HG03025 (cell line): Measurements from ENCODE around the gene HPD.

Experiments
- ATAC-seq: cut with Tn5 transposase; IDR thresholded peaks from one replicate; pipeline ENCODE4 v1.9.1; 2021; ENCODE audit warnings: mild to moderate bottlenecking, moderate library complexity; ENCODE audit not compliant: unreplicated experiment, low FRiP score

Gene HPD

GRCh38 chr12:121829250-121829918 lies 29.3 kb downstream of the HPD start:
- ATAC-seq: no peak

GRCh38 chr12:121828826-121829225 lies 29.8 kb downstream of the HPD start:
- ATAC-seq: no peak

GRCh38 chr12:121828306-121828705 lies 30.4 kb downstream of the HPD start:
- no peak for ATAC-seq

- no peak for ATAC-seq
Measured at GRCh38 chr12:121827351-121828099, 31.1 kb downstream of the HPD start.

GRCh38 chr12:121826318-121827150 lies 32.1 kb downstream of the HPD start:
- no peak for ATAC-seq

- ATAC-seq: no peak
Measured at GRCh38 chr12:121825041-121825523, 33.6 kb downstream of the HPD start.

- no peak for ATAC-seq
Measured at GRCh38 chr12:121823727-121824115, 34.9 kb downstream of the HPD start.

GRCh38 chr12:121823101-121823726 lies 35.4 kb downstream of the HPD start:
- no peak for ATAC-seq

- ATAC-seq: no peak
Measured at GRCh38 chr12:121822393-121823100, 36.1 kb downstream of the HPD start.

- ATAC-seq: no peak
Measured at GRCh38 chr12:121820056-121820455, 38.6 kb downstream of the HPD start.

GRCh38 chr12:121819212-121819949 lies 39.3 kb downstream of the HPD start:
- no peak for ATAC-seq

- ATAC-seq: no peak
Measured at GRCh38 chr12:121817648-121818043, 41.0 kb downstream of the HPD start.

- ATAC-seq: no peak
Measured at GRCh38 chr12:121816925-121817647, 41.6 kb downstream of the HPD start.

- no peak for ATAC-seq
Measured at GRCh38 chr12:121815263-121815662, 43.4 kb downstream of the HPD start.

- no peak for ATAC-seq
Measured at GRCh38 chr12:121814429-121815119, 44.1 kb downstream of the HPD start.

GRCh38 chr12:121813951-121814350 lies 44.7 kb downstream of the HPD start:
- no peak for ATAC-seq

GRCh38 chr12:121812921-121813896 lies 45.5 kb downstream of the HPD start:
- ATAC-seq: no peak
